ENCODE measurements around the gene TLR9.

Gene TLR9

DNA sequence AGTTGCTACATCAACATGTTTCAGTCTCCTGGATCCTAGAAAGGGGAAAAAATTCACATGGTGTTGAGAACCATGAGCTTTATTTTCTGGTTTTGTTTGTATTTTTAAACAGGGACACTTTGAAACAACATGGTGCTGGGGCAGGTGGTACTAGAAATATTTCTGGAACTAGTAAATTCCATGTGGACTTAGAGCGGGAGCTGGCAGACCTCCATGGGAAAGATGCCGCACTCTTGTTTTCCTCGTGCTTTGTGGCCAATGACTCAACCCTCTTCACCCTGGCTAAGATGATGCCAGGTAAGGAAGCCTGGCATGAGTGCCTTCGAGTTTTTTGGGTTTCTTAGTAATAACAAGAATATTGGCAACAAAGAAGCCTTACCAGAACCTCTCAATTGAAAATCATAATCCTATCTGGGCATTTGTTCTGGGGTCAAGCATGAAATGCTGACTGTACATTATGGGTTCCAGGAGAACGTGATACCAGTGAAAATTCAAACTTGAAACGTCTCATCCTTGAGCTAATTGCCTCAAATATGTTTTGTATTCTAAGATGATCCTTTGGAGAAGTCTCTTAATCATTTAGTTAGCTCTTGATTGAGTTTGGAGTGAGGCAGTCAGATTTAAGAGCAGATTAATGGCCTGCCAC, 19.6 kb downstream of the TLR9 start:
- H3K4me3 ChIP-seq (replicated peaks in 1 of 2; ENCODE audit: low read depth in 2 of 2, low read length in 2 of 2): no peak overlapping the region
- TF ChIP-seq, protein P1, sequence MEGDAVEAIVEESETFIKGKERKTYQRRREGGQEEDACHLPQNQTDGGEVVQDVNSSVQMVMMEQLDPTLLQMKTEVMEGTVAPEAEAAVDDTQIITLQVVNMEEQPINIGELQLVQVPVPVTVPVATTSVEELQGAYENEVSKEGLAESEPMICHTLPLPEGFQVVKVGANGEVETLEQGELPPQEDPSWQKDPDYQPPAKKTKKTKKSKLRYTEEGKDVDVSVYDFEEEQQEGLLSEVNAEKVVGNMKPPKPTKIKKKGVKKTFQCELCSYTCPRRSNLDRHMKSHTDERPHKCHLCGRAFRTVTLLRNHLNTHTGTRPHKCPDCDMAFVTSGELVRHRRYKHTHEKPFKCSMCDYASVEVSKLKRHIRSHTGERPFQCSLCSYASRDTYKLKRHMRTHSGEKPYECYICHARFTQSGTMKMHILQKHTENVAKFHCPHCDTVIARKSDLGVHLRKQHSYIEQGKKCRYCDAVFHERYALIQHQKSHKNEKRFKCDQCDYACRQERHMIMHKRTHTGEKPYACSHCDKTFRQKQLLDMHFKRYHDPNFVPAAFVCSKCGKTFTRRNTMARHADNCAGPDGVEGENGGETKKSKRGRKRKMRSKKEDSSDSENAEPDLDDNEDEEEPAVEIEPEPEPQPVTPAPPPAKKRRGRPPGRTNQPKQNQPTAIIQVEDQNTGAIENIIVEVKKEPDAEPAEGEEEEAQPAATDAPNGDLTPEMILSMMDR (IDR thresholded peaks at IDR 0.05; ENCODE audit: low read depth, low read length): no peak
- no peak for DNase-seq (ENCODE audit: low read depth in 2 of 2)

DNA sequence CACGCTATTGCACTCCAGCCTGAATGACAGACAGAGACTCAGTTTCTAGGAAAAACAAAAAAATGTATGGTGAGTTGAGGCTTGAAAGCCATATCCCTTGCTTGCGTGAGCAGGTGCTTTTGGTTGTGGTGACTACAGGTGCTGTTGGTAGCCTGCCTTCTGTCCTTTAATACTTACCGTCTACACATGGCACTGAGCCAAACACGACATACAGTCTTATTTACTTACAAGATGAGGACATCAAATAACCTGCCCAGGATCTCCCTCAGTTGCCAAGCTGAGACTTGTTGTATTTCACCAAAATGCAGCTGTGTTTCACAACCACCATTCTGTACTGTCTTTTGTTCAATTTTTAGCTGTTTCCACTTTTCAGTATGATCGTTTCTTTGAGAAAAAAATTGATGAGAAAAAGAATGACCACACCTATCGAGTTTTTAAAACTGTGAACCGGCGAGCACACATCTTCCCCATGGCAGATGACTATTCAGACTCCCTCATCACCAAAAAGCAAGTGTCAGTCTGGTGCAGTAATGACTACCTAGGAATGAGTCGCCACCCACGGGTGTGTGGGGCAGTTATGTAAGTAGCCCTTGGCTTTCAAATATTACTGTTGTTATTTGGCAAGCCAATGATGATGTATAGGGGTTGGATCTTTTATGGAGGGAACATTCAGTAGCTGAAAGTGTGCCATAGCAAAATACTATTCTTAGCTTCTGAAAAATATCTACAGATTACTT, 20.9 kb downstream of the TLR9 start:
- TF ChIP-seq, protein P1 (IDR thresholded peaks at IDR 0.05; ENCODE audit: low read depth, low read length): no peak
- DNase-seq (ENCODE audit: low read depth in 2 of 2): peak in 1 of 2 donors; percentile 26
- H3K4me3 ChIP-seq (replicated peaks in 1 of 2; ENCODE audit: low read depth in 2 of 2, low read length in 2 of 2): no peak overlapping the region

DNA sequence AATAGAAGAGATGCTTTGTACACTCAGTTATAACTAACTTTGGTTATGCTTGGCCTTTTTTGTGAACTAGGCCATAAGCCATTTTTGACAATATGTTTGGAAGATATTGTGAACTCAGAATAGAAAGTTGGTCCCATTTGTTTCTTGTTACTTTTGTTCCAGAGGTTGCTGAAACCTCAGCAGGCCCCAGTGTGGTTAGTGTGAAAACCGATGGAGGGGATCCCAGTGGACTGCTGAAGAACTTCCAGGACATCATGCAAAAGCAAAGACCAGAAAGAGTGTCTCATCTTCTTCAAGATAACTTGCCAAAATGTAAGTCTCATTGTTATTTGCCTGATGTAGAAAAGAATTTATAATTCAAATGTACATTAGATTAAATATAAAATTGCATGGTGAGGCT, 21.7 kb downstream of the TLR9 start:
- no peak overlapping the region for H3K4me3 ChIP-seq (replicated peaks in 1 of 2; ENCODE audit: low read depth in 2 of 2, low read length in 2 of 2)
- TF ChIP-seq, protein P1 (IDR thresholded peaks at IDR 0.05; ENCODE audit: low read depth, low read length): no peak
- no peak for DNase-seq (ENCODE audit: low read depth in 2 of 2)

DNA sequence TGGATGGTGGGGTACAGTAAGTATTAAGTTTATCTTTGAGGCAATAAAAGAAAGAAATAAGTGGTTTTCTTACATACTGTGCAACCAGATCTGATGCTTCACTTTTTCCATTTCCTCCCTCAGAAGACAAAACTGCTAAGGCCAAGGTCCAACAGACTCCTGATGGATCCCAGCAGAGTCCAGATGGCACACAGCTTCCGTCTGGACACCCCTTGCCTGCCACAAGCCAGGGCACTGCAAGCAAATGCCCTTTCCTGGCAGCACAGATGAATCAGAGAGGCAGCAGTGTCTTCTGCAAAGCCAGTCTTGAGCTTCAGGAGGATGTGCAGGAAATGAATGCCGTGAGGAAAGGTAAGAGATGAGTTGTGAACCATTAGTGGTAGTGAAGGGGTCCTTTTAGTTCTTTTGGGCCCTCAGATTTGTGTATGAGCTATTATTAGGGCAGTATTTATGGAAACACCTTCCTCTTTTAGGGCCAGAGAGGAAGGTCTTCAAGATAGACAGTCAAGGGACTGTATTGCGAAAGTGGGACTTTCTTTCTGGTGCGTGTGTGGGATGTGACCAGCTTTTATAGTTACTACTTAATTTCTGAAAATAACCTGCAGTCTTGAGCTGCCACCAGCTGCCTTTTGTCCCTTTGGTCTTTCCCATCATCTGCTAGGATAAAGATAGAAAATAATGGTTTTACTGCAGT, 22.9 kb downstream of the TLR9 start:
- TF ChIP-seq, protein P1 (IDR thresholded peaks at IDR 0.05; ENCODE audit: low read depth, low read length): no peak
- DNase-seq (ENCODE audit: low read depth in 2 of 2): no peak
- H3K4me3 ChIP-seq (replicated peaks in 1 of 2; ENCODE audit: low read depth in 2 of 2, low read length in 2 of 2): no peak overlapping the region

DNA sequence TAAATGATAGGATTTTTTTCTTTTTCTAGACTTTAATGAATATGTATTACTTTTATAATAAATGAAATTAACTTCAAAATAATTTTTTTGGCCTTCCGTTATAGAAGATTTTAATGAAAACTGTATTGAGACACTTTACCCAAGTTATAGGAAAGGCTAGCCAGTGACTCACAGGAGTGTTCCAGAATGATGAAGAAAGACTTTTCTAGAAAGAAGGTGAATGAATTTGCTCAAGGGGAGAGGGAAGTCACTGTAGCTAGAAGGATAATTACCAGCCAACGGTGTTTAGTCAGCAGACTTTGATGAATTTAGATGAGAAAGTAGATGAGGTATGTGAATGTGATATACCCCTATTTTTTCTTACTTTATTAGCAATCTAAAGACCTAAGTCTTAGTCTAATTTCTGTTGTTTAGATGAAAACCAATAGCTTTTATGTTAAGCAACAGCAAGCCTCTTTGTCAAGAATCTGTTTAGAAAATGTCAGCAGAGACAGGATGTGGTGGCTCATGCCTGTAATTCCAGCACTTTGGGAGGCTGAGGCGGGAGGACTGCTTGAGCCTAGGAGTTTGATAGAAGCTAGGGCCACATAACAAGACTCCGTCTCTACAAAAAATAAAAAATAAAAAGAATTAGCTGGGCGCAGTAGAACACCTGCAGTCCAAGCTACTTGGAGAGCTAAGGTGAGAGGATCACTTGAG, 24.3 kb downstream of the TLR9 start:
- DNase-seq (ENCODE audit: low read depth in 2 of 2): no peak
- TF ChIP-seq, protein P1 (IDR thresholded peaks at IDR 0.05; ENCODE audit: low read depth, low read length): no peak
- no peak overlapping the region for H3K4me3 ChIP-seq (replicated peaks in 1 of 2; ENCODE audit: low read depth in 2 of 2, low read length in 2 of 2)
